HL-60 (cell line): ENCODE results near the gene SLITRK2.

Experiments used
- DNase-seq, 2 experiments: peaks; one replicate each; pipeline ENCODE4 v3.0.0-alpha.2; 2010 to 2020; ENCODE audit warnings: low read depth in 1 of 2, low spot score in 1 of 2
- H3K27ac ChIP-seq: fragments of 250-450 bp; sonication (Bioruptor Pico); replicated peaks from 2 replicates; pipeline ENCODE4 v1.5.1; 2020; ENCODE audit warnings: mild to moderate bottlenecking, moderate library complexity
- H3K27me3 ChIP-seq: fragments of 250-450 bp; sonication (Bioruptor Pico); 2 replicates; pipeline ENCODE4 v1.5.1; 2021; ENCODE audit warnings: mild to moderate bottlenecking, moderate library complexity; ENCODE audit not compliant: insufficient read depth, poor library complexity, severe bottlenecking
- H3K4me3 ChIP-seq: replicated peaks from 2 replicates; pipeline ENCODE4 v1.5.1; 2011; ENCODE audit warnings: mild to moderate bottlenecking, control low read depth, low read length; ENCODE audit not compliant: insufficient read depth
- GABPA ChIP-seq: IDR thresholded peaks from 2 replicates; pipeline ENCODE4 v1.6.1; 2012; ENCODE audit warnings: low read depth
- POLR2AphosphoS5 ChIP-seq: IDR thresholded peaks from 2 replicates; pipeline ENCODE4 v1.6.1; 2012; ENCODE audit warnings: low read depth
- SPI1 ChIP-seq: IDR thresholded peaks from 2 replicates; pipeline ENCODE4 v1.6.1; 2012; ENCODE audit warnings: low read depth, mild to moderate bottlenecking, borderline replicate concordance
- TF ChIP-seq, protein P1 (sequence below): IDR thresholded peaks from 2 replicates; pipeline ENCODE4 v1.6.1; 2012; ENCODE audit warnings: low read depth; ENCODE audit not compliant: insufficient replicate concordance
- TF ChIP-seq, protein P2 (sequence below): IDR thresholded peaks from one replicate; pipeline ENCODE4 v1.5.1; 2011; ENCODE audit warnings: low read length, control low read depth, inconsistent platforms; ENCODE audit not compliant: insufficient read depth

The SLITRK2 gene

DNA sequence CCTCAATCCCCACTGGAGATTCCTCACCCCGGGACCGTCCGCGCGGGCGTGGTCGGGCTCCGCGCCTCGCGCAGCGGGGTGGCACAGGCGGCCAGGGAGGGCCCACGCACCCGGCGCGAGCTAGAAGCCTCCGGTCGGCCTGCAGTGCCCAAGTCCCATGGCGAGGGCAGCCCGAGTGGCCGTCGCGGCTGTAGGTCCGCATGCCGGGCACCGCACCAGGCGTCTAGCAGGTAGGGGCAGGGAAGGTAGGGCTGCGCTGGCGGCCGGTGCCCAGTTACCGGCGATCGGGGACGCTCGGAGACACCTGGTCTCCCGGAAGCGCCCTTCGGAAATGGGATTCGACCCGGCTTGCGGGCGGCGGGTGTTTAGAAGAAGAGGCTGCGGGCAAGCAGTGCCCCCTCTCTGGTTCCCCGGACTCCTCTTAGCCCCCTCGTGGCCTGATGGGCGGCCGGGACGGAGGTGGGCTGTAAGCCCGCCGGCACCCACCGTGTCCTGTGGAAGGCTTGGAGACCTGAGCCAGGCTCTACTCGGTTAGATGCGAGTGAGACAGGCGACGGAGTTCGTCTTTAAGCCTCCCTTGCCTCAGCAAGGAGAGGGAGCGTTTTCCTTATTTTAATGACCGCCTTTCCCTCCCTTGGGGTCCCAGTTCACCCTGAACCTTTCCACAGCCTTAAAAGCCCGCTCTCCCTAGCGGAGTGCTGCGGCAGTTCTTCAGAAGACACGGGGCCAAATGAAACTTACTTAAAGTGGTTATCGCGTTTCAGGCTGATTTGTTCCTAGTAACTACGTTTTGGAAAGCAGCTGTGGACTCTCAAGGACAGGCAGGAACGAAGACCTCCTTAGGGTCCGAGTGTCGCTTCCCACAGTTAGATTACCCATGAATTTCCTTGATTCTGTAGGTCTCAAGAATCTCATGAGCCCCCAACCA lies 821 bp downstream of the SLITRK2 start:
- H3K27me3 ChIP-seq: peaks cover 11% of the 10 kb centered on the region
- TF ChIP-seq POLR2AphosphoS5 (no peak), SPI1 (no peak), GABPA (no peak)
- TF ChIP-seq, protein P1, sequence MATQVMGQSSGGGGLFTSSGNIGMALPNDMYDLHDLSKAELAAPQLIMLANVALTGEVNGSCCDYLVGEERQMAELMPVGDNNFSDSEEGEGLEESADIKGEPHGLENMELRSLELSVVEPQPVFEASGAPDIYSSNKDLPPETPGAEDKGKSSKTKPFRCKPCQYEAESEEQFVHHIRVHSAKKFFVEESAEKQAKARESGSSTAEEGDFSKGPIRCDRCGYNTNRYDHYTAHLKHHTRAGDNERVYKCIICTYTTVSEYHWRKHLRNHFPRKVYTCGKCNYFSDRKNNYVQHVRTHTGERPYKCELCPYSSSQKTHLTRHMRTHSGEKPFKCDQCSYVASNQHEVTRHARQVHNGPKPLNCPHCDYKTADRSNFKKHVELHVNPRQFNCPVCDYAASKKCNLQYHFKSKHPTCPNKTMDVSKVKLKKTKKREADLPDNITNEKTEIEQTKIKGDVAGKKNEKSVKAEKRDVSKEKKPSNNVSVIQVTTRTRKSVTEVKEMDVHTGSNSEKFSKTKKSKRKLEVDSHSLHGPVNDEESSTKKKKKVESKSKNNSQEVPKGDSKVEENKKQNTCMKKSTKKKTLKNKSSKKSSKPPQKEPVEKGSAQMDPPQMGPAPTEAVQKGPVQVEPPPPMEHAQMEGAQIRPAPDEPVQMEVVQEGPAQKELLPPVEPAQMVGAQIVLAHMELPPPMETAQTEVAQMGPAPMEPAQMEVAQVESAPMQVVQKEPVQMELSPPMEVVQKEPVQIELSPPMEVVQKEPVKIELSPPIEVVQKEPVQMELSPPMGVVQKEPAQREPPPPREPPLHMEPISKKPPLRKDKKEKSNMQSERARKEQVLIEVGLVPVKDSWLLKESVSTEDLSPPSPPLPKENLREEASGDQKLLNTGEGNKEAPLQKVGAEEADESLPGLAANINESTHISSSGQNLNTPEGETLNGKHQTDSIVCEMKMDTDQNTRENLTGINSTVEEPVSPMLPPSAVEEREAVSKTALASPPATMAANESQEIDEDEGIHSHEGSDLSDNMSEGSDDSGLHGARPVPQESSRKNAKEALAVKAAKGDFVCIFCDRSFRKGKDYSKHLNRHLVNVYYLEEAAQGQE: no peak
- TF ChIP-seq, protein P2, sequence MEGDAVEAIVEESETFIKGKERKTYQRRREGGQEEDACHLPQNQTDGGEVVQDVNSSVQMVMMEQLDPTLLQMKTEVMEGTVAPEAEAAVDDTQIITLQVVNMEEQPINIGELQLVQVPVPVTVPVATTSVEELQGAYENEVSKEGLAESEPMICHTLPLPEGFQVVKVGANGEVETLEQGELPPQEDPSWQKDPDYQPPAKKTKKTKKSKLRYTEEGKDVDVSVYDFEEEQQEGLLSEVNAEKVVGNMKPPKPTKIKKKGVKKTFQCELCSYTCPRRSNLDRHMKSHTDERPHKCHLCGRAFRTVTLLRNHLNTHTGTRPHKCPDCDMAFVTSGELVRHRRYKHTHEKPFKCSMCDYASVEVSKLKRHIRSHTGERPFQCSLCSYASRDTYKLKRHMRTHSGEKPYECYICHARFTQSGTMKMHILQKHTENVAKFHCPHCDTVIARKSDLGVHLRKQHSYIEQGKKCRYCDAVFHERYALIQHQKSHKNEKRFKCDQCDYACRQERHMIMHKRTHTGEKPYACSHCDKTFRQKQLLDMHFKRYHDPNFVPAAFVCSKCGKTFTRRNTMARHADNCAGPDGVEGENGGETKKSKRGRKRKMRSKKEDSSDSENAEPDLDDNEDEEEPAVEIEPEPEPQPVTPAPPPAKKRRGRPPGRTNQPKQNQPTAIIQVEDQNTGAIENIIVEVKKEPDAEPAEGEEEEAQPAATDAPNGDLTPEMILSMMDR: no peak
- H3K27ac ChIP-seq: no peak overlapping the region
- H3K4me3 ChIP-seq: no peak overlapping the region
- DNase-seq: no peak

DNA sequence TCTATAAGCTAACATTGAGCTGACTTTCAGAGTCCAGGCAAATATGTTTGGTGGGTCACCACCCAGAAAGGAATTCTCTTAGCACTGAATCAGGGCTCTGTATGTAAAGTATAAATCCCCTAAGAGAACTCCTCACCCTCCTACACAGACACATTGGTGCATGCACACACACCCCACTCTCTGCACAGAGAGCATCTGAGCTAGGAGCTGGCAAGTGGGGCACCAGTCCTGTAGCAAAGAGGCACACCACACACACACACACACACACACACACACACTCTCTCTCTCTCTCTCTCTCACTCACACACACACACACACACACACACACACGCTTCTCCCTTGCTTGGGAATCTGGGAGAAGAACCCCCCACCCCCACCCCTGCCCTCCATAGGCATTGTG lies 3.2 kb downstream of the SLITRK2 start:
- no peak for DNase-seq
- peaks cover 11% of the 10 kb centered on the region for H3K27me3 ChIP-seq
- H3K27ac ChIP-seq: no peak overlapping the region
- H3K4me3 ChIP-seq: no peak overlapping the region
- TF ChIP-seq, protein P1: no peak
- no peak for TF ChIP-seq GABPA
- no peak for TF ChIP-seq POLR2AphosphoS5
- TF ChIP-seq, protein P2: no peak
- no peak for TF ChIP-seq SPI1

DNA sequence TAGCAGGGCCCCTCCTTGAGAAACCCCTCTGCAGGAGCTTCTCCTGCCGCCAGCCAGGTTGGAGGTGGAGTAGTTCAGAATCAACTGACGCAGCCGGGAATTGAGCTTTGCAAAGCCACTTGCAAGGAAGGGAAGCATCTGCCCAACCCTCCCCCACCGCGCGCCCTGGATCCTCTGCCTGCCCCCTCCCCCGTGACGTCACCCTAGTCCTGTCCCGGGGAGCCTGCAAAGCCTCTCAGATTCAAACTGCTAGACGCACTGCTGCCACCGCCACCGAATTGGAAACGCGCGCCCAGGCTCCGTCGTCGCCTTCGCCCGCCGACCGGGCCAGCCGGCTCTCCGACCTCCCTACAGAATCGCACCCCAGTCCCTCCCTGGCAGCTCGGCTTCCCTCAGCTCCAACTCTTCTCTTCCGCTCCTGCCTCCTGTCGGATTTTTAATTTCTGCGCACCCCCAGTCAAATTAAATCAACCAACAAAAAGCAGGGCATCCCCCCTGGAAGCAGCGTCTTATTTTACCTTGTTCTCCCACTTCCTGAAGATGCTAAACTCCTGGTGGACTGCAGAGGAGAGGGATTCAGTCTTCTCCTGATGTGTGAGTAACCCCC lies 3.8 kb downstream of the SLITRK2 start:
- no peak for DNase-seq
- no peak overlapping the region for H3K27ac ChIP-seq
- no peak overlapping the region for H3K4me3 ChIP-seq
- peaks cover 10% of the 10 kb centered on the region for H3K27me3 ChIP-seq
- TF ChIP-seq GABPA: no peak
- no peak for TF ChIP-seq SPI1
- TF ChIP-seq, protein P2: no peak
- TF ChIP-seq, protein P1: no peak
- no peak for TF ChIP-seq POLR2AphosphoS5
